Measurements from ENCODE around the gene MNAT1. TPM values are rescaled to one million over a fixed set of nuclear protein-coding genes. Genes with fewer than 3 reads are reported as not detected.

MNAT1 gene
- total RNA-seq, 1 experiment from 2014 or later = 79.7 TPM

DNA sequence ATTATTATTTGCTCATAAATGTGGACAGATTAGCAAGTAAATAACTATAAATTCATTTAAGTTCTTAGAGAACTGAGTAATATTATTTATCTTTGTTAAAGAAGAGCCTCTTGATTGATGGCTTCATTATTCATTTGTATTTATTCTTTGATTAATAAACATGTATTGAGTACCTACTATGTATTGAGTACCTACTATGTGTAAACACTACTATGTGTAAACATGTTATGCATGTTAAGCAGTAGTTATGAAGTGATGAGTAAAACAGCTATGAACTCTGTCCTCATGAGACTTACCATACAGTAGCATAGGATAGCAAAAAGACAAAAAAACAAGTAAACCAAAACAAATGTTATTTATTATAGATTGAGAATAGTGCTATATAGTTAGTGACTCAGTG is 61.9 kb downstream of the MNAT1 start:
- H2AFZ ChIP-seq = no peak overlapping the region
- ChIA-PET CTCF (no interaction called here), POLR2A (ENCODE audit: unreplicated experiment) (no interaction called here)
- intact Hi-C loops (cut with micrococcal nuclease; ENCODE audit: unreplicated experiment) = no loop called here
- no peaks in the 10 kb centered on the region for H3K27me3 ChIP-seq (ENCODE audit: insufficient read depth, low read depth)
- no peak for DNase-seq
- H3K4me2 ChIP-seq = no peak overlapping the region
- H3K4me3 ChIP-seq = no peak overlapping the region
- no peaks in the 10 kb centered on the region; the same call in 1 of the 2 replicates for H3K9me2 ChIP-seq (ENCODE audit: insufficient read depth)
- no peaks in the 10 kb centered on the region for H3F3A ChIP-seq (ENCODE audit: insufficient read depth, low read depth)
- 0 out of 2 replicates have a peak, but pooled peaks cover 2% of the 10 kb centered on the region for H3K4me1 ChIP-seq (replicated peaks; ENCODE audit: insufficient read depth)
- no TSS peak for BruUV-seq (replicated peaks)
- no peak overlapping the region for H3K27ac ChIP-seq
- H3K9me3 ChIP-seq (ENCODE audit: insufficient read depth, low read depth) = no peaks in the 10 kb centered on the region
- H3K36me3 ChIP-seq (ENCODE audit: low read depth) = peaks cover 27% of the 10 kb centered on the region
- H3K79me2 ChIP-seq (ENCODE audit: low read depth) = peaks cover 6% of the 10 kb centered on the region; the same call in 1 of the 2 replicates
- TF ChIP-seq EZH2 (IDR thresholded peaks at IDR 0.05; ENCODE audit: low read depth) = no peak
- H4K20me1 ChIP-seq (ENCODE audit: insufficient read depth) = 0 out of 2 replicates have a peak, but pooled peaks cover 3% of the 10 kb centered on the region

DNA sequence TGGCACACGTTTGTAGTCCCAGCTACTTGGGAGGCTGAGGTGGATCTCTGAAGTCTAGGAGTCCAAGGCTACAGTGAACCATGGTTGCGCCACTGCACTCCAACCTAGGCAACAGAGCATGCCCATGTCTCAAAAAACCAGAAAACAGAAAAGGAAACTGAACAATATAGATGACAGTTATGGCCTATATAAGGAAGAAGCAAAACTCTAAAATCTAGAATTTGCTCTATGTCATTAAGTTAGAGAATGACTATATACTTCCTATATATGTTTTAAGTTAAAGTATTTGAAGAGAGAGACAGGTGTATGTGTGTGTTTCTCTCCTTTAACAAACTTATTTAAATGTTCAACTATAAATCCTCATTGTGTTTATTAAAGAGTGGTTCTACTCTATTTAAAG is 65.8 kb downstream of the MNAT1 start:
- Histone ChIP-seq H3K4me1 (replicated peaks; ENCODE audit: insufficient read depth) (no peaks in the 10 kb centered on the region), H3K9me2 (ENCODE audit: insufficient read depth) (no peaks in the 10 kb centered on the region; the same call in 1 of the 2 replicates), H4K20me1 (ENCODE audit: insufficient read depth) (0 out of 2 replicates have a peak, but pooled peaks cover 3% of the 10 kb centered on the region), H3K9me3 (ENCODE audit: insufficient read depth, low read depth) (no peaks in the 10 kb centered on the region), H3F3A (ENCODE audit: insufficient read depth, low read depth) (no peaks in the 10 kb centered on the region), H3K36me3 (ENCODE audit: low read depth) (peaks cover 20% of the 10 kb centered on the region), H3K4me2 (no peak overlapping the region), H3K27ac (no peak overlapping the region), H2AFZ (no peak overlapping the region), H3K79me2 (ENCODE audit: low read depth) (no peaks in the 10 kb centered on the region), H3K4me3 (no peak overlapping the region), H3K27me3 (ENCODE audit: insufficient read depth, low read depth) (no peaks in the 10 kb centered on the region)
- intact Hi-C loops (cut with micrococcal nuclease; ENCODE audit: unreplicated experiment) = no loop called here
- CTCF ChIA-PET = no interaction called here
- POLR2A ChIA-PET (ENCODE audit: unreplicated experiment) = no interaction called here
- BruUV-seq (replicated peaks) = no TSS peak
- no peak for DNase-seq
- TF ChIP-seq EZH2 (IDR thresholded peaks at IDR 0.05; ENCODE audit: low read depth) = no peak

DNA sequence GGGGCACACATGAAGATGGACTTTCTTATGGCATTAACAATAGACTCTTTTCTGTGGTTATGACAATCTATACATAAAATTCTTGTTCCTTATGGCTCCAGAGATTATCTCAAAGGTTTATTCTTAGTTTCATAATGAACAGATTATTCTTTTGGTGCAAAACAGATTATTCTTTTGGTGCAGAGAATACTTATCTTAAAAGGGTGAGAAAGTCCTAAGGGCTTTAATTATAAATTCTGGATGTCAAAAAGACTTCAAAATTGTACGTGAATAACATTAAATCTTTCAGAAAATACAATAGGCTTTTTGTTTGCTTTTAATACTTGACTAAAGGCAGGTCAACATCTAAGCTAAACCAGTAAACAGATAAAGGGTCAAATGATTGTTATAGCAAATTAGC is 69.3 kb downstream of the MNAT1 start:
- ChIA-PET CTCF (no interaction called here), POLR2A (ENCODE audit: unreplicated experiment) (no interaction called here)
- peaks cover 4% of the 10 kb centered on the region; the same call in 1 of the 2 replicates for H3K36me3 ChIP-seq (ENCODE audit: low read depth)
- no peak overlapping the region for H3K4me3 ChIP-seq
- H3K27ac ChIP-seq = no peak overlapping the region
- no peaks in the 10 kb centered on the region for H3K4me1 ChIP-seq (replicated peaks; ENCODE audit: insufficient read depth)
- H3F3A ChIP-seq (ENCODE audit: insufficient read depth, low read depth) = no peaks in the 10 kb centered on the region
- no peak for DNase-seq
- no peaks in the 10 kb centered on the region for H3K27me3 ChIP-seq (ENCODE audit: insufficient read depth, low read depth)
- H3K9me3 ChIP-seq (ENCODE audit: insufficient read depth, low read depth) = no peaks in the 10 kb centered on the region
- no peaks in the 10 kb centered on the region for H4K20me1 ChIP-seq (ENCODE audit: insufficient read depth)
- no peaks in the 10 kb centered on the region; the same call in 1 of the 2 replicates for H3K9me2 ChIP-seq (ENCODE audit: insufficient read depth)
- TF ChIP-seq, protein P1, sequence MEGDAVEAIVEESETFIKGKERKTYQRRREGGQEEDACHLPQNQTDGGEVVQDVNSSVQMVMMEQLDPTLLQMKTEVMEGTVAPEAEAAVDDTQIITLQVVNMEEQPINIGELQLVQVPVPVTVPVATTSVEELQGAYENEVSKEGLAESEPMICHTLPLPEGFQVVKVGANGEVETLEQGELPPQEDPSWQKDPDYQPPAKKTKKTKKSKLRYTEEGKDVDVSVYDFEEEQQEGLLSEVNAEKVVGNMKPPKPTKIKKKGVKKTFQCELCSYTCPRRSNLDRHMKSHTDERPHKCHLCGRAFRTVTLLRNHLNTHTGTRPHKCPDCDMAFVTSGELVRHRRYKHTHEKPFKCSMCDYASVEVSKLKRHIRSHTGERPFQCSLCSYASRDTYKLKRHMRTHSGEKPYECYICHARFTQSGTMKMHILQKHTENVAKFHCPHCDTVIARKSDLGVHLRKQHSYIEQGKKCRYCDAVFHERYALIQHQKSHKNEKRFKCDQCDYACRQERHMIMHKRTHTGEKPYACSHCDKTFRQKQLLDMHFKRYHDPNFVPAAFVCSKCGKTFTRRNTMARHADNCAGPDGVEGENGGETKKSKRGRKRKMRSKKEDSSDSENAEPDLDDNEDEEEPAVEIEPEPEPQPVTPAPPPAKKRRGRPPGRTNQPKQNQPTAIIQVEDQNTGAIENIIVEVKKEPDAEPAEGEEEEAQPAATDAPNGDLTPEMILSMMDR (conservative IDR thresholded peaks at IDR 0.05) = no peak
- TF ChIP-seq EZH2 (IDR thresholded peaks at IDR 0.05; ENCODE audit: low read depth) = no peak
- H3K4me2 ChIP-seq = no peak overlapping the region
- intact Hi-C loops (cut with micrococcal nuclease; ENCODE audit: unreplicated experiment) = no loop called here
- no TSS peak for BruUV-seq (replicated peaks)
- H3K79me2 ChIP-seq (ENCODE audit: low read depth) = no peaks in the 10 kb centered on the region
- H2AFZ ChIP-seq = no peak overlapping the region

DNA sequence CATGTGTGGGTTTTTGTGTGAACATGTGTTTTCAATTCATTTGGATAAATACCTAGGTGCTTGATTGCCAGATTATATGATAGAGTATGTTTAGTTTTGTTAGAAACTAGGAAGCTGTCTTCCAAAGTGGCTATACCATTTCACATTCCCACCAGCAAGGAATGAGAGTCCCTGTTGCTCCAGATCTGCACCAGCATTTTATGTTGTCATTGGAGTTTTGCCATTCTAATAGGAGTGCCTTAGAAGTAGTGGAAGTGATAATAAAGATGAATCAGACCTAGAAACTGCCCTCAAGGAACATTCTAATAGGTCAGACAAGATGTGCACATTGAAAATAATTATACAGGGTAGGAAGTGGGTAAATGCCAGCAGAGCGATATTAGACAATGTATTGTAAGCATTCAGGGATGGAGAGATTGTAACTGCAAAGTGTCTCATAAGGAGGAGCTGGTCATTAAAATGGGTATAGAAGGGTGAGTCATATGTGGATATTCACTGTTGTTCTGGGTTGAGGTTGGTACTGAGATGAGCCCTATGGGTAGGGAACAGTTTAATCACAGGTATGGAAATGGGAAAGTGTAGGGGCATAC is 71.4 kb downstream of the MNAT1 start:
- ChIA-PET CTCF (interaction anchor here (0.6 kb wide), 1 partner anchor 82 kb away, joined by 10 read pairs; the partner anchor contains the start of gene SIX4), POLR2A (ENCODE audit: unreplicated experiment) (no interaction called here)
- H3K4me2 ChIP-seq = no peak overlapping the region
- no peaks in the 10 kb centered on the region for H3K36me3 ChIP-seq (ENCODE audit: low read depth)
- no peaks in the 10 kb centered on the region for H3K4me1 ChIP-seq (replicated peaks; ENCODE audit: insufficient read depth)
- H4K20me1 ChIP-seq (ENCODE audit: insufficient read depth) = no peaks in the 10 kb centered on the region
- no peak for DNase-seq
- no peaks in the 10 kb centered on the region for H3K9me3 ChIP-seq (ENCODE audit: insufficient read depth, low read depth)
- H3K4me3 ChIP-seq = no peak overlapping the region
- no peak overlapping the region for H2AFZ ChIP-seq
- no peak overlapping the region for H3K27ac ChIP-seq
- no peaks in the 10 kb centered on the region for H3K27me3 ChIP-seq (ENCODE audit: insufficient read depth, low read depth)
- H3F3A ChIP-seq (ENCODE audit: insufficient read depth, low read depth) = no peaks in the 10 kb centered on the region
- no TSS peak for BruUV-seq (replicated peaks)
- H3K79me2 ChIP-seq (ENCODE audit: low read depth) = no peaks in the 10 kb centered on the region
- intact Hi-C loops (cut with micrococcal nuclease; ENCODE audit: unreplicated experiment) = no loop called here
- no peaks in the 10 kb centered on the region for H3K9me2 ChIP-seq (ENCODE audit: insufficient read depth)
- TF ChIP-seq, protein P1 (conservative IDR thresholded peaks at IDR 0.05) = no peak
- no peak for TF ChIP-seq EZH2 (IDR thresholded peaks at IDR 0.05; ENCODE audit: low read depth)

All from PC-9 (cell line).